Measurements from ENCODE around the gene EGR1. TPM values are rescaled to one million over a fixed set of nuclear protein-coding genes. Genes with fewer than 3 reads are reported as not detected.

EGR1 gene
- total RNA-seq, 1 experiment from 2014 or later: 173 TPM

GRCh38 chr5:138444078-138444773 lies 21.1 kb upstream of the EGR1 start:
- no peak overlapping the region for H2AFZ ChIP-seq (ENCODE audit: low read depth, low read length, poor library complexity, severe bottlenecking)
- H3K79me2 ChIP-seq (ENCODE audit: insufficient read depth, low read length): no peaks in the 10 kb centered on the region
- no peak overlapping the region for H3K9ac ChIP-seq (ENCODE audit: low read length)
- H3K27me3 ChIP-seq (ENCODE audit: insufficient read depth, low read length): no peaks in the 10 kb centered on the region
- RAD21 ChIA-PET (ENCODE audit: low non-redundant PET in 1 of 2, low total read pairs in 2 of 2, uncharacterized antibody in 2 of 2, unreplicated experiment in 2 of 2): no interaction called here
- POLR2A ChIA-PET: no interaction called here
- H4K20me1 ChIP-seq (ENCODE audit: insufficient read depth): no peaks in the 10 kb centered on the region
- H3K4me3 ChIP-seq (replicated peaks in 1 of 2; ENCODE audit: low read depth in 1 of 2, low read length in 2 of 2): no peak overlapping the region
- no peaks in the 10 kb centered on the region for H3K9me3 ChIP-seq (ENCODE audit: control insufficient read depth in 1 of 2, insufficient read depth in 1 of 2, low read depth in 1 of 2, low read length in 2 of 2)
- DNase-seq (ENCODE audit: low read depth, low spot score) (no peak), ATAC-seq (no peak)
- no TSS peak for BruUV-seq (replicated peaks)
- no peak overlapping the region for H3K4me2 ChIP-seq (ENCODE audit: low read length)
- H3K27ac ChIP-seq (ENCODE audit: low read depth, low read length): no peak overlapping the region
- H3K9me2 ChIP-seq (ENCODE audit: insufficient read depth): no peaks in the 10 kb centered on the region
- H3K36me3 ChIP-seq (ENCODE audit: control insufficient read depth in 1 of 2, insufficient read depth in 2 of 2, low read length in 2 of 2): no peaks in the 10 kb centered on the region
- TF ChIP-seq CEBPB (IDR thresholded peaks at IDR 0.05; ENCODE audit: low read depth) (no peak), RAD21 (IDR thresholded peaks at IDR 0.05; ENCODE audit: low read depth) (no peak), EZH2 (IDR thresholded peaks at IDR 0.05) (no peak), ZFX (IDR thresholded peaks at IDR 0.05) (no peak), ELF1 (IDR thresholded peaks at IDR 0.05; ENCODE audit: borderline replicate concordance, low read depth) (no peak), CBX3 (IDR thresholded peaks at IDR 0.05; ENCODE audit: low read depth) (no peak), JUND (IDR thresholded peaks at IDR 0.05) (no peak)
- TF ChIP-seq, protein P1, sequence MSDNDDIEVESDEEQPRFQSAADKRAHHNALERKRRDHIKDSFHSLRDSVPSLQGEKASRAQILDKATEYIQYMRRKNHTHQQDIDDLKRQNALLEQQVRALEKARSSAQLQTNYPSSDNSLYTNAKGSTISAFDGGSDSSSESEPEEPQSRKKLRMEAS (IDR thresholded peaks at IDR 0.05): no peak
- CTCF ChIA-PET: interaction anchor here (0.8 kb wide), 1 partner anchor 92 kb away, joined by 3 read pairs; the partner anchor contains the start of gene KDM3B
- intact Hi-C loops (cut with micrococcal nuclease): no loop called here
- H3K4me1 ChIP-seq (ENCODE audit: control insufficient read depth in 1 of 2, insufficient read depth in 2 of 2, low read length in 2 of 2): peaks cover 12 to 18% of the 10 kb centered on the region in 2 experiments

DNA sequence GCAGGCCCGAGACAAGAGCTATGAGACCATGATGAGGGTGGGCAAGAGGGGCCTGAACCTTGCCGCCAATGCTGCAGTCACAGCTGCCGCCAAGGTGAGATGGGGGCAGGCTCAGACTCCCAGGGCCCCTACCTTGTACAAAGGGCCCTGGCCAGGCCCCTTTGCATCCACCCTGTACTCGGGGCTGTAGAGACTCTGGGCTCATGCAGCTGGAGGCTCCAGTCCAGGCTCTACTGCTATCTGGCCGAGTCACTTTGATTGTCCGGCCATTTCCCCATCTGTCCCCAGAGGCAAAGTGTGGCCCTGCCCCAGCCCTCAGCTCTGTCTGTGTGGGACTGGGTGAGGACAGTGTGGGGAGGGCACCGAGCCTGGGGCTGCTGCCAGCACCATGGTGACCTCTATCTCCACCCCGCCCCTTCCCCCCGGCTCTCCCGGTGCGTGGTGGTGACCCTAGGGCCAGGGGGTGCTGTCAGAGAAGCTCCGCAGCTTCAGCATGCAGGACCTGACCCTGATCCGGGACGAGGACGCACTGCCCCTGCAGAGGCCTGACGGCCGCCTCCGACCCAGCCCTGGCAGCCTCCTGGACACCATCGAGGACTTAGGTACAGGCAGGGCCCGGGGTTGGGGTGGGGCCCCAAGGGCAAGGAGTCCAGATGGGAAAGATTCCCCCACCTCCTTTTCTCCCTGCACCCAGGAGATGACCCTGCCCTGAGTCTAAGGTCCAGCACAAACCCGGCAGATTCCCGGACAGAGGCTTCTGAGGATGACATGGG lies 20.3 kb upstream of the EGR1 start:
- Histone ChIP-seq H3K36me3 (ENCODE audit: control insufficient read depth in 1 of 2, insufficient read depth in 2 of 2, low read length in 2 of 2) (no peaks in the 10 kb centered on the region), H3K9me3 (ENCODE audit: control insufficient read depth in 1 of 2, insufficient read depth in 1 of 2, low read depth in 1 of 2, low read length in 2 of 2) (no peaks in the 10 kb centered on the region), H3K27me3 (ENCODE audit: insufficient read depth, low read length) (no peaks in the 10 kb centered on the region), H2AFZ (ENCODE audit: low read depth, low read length, poor library complexity, severe bottlenecking) (no peak overlapping the region), H3K9ac (ENCODE audit: low read length) (no peak overlapping the region), H3K9me2 (ENCODE audit: insufficient read depth) (no peaks in the 10 kb centered on the region), H3K4me3 (replicated peaks in 1 of 2; ENCODE audit: low read depth in 1 of 2, low read length in 2 of 2) (no peak overlapping the region), H4K20me1 (ENCODE audit: insufficient read depth) (no peaks in the 10 kb centered on the region), H3K27ac (ENCODE audit: low read depth, low read length) (no peak overlapping the region), H3K79me2 (ENCODE audit: insufficient read depth, low read length) (no peaks in the 10 kb centered on the region), H3K4me1 (ENCODE audit: control insufficient read depth in 1 of 2, insufficient read depth in 2 of 2, low read length in 2 of 2) (peaks cover 10 to 18% of the 10 kb centered on the region in 2 experiments), H3K4me2 (ENCODE audit: low read length) (no peak overlapping the region)
- DNase-seq (ENCODE audit: low read depth, low spot score) (no peak), ATAC-seq (no peak)
- ChIA-PET CTCF (interaction anchor here (0.8 to 1.1 kb wide), 2 partner anchors 93 to 103 kb away, joined by 3 read pairs; partner anchors contain the start of gene KDM3B), RAD21 (ENCODE audit: low non-redundant PET in 1 of 2, low total read pairs in 2 of 2, uncharacterized antibody in 2 of 2, unreplicated experiment in 2 of 2) (no interaction called here), POLR2A (no interaction called here)
- intact Hi-C loops (cut with micrococcal nuclease): no loop called here
- BruUV-seq (replicated peaks): no TSS peak
- no peak for TF ChIP-seq EZH2 (IDR thresholded peaks at IDR 0.05)
- no peak for TF ChIP-seq ZFX (IDR thresholded peaks at IDR 0.05)
- TF ChIP-seq YY1 (IDR thresholded peaks at IDR 0.05; ENCODE audit: extremely low read depth, insufficient replicate concordance, low read depth, low read length): no peak
- TF ChIP-seq, protein P2, sequence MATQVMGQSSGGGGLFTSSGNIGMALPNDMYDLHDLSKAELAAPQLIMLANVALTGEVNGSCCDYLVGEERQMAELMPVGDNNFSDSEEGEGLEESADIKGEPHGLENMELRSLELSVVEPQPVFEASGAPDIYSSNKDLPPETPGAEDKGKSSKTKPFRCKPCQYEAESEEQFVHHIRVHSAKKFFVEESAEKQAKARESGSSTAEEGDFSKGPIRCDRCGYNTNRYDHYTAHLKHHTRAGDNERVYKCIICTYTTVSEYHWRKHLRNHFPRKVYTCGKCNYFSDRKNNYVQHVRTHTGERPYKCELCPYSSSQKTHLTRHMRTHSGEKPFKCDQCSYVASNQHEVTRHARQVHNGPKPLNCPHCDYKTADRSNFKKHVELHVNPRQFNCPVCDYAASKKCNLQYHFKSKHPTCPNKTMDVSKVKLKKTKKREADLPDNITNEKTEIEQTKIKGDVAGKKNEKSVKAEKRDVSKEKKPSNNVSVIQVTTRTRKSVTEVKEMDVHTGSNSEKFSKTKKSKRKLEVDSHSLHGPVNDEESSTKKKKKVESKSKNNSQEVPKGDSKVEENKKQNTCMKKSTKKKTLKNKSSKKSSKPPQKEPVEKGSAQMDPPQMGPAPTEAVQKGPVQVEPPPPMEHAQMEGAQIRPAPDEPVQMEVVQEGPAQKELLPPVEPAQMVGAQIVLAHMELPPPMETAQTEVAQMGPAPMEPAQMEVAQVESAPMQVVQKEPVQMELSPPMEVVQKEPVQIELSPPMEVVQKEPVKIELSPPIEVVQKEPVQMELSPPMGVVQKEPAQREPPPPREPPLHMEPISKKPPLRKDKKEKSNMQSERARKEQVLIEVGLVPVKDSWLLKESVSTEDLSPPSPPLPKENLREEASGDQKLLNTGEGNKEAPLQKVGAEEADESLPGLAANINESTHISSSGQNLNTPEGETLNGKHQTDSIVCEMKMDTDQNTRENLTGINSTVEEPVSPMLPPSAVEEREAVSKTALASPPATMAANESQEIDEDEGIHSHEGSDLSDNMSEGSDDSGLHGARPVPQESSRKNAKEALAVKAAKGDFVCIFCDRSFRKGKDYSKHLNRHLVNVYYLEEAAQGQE (IDR thresholded peaks at IDR 0.05; ENCODE audit: low read depth): no peak
- no peak for TF ChIP-seq SIN3A (IDR thresholded peaks at IDR 0.05; ENCODE audit: low read depth)
- TF ChIP-seq TCF7L2 (IDR thresholded peaks at IDR 0.05; ENCODE audit: borderline replicate concordance, extremely low read depth, insufficient read depth, insufficient read length): no peak
- no peak for TF ChIP-seq POLR2AphosphoS5 (IDR thresholded peaks at IDR 0.05; ENCODE audit: low read depth, low read length)
- TF ChIP-seq JUND (IDR thresholded peaks at IDR 0.05): no peak
- no peak for TF ChIP-seq EGR1 (IDR thresholded peaks at IDR 0.05; ENCODE audit: low read depth)
- no peak for TF ChIP-seq FOSL1 (IDR thresholded peaks at IDR 0.05; ENCODE audit: low read depth)
- TF ChIP-seq CEBPB (IDR thresholded peaks at IDR 0.05; ENCODE audit: low read depth): no peak
- no peak for TF ChIP-seq SRF (IDR thresholded peaks at IDR 0.05; ENCODE audit: low read depth)
